22Rv1 (cell line): ENCODE measurements around the gene CNN3.

Source experiments
- CTCF ChIP-seq: fragments of 450-650 bp; IDR thresholded peaks from 2 replicates; pipeline ENCODE4 v1.5.1; 2017; ENCODE audit warnings: mild to moderate bottlenecking
- ZFX ChIP-seq: fragments of 450-650 bp; IDR thresholded peaks from 2 replicates; pipeline ENCODE4 v1.6.1; 2017; ENCODE audit warnings: antibody characterized with exemption, borderline replicate concordance

GRCh38 chr1:94947437-94947836 is 20.5 kb upstream of the CNN3 start:
- no peak for TF ChIP-seq CTCF
- TF ChIP-seq ZFX: no peak
